GM12891 (cell line): ENCODE results near the gene VEGFB.

Experiments
- PAX5 ChIP-seq: IDR thresholded peaks from 2 replicates; pipeline ENCODE4 v1.6.1; 2011; ENCODE audit warnings: low read length, moderate library complexity, mild to moderate bottlenecking; ENCODE audit not compliant: insufficient read depth, severe bottlenecking
- POLR2A ChIP-seq: IDR thresholded peaks from 2 replicates; pipeline ENCODE4 v1.6.1; 2011; ENCODE audit warnings: low read depth, low read length, control low read depth
- POLR2AphosphoS5 ChIP-seq: IDR thresholded peaks from 2 replicates; pipeline ENCODE4 v1.6.1; 2011; ENCODE audit warnings: low read depth, low read length, control low read depth
- POU2F2 ChIP-seq: IDR thresholded peaks from 2 replicates; pipeline ENCODE4 v1.6.1; 2011; ENCODE audit warnings: low read depth, mild to moderate bottlenecking, control low read depth, low read length, moderate library complexity
- SPI1 ChIP-seq: IDR thresholded peaks from 2 replicates; pipeline ENCODE4 v1.6.1; 2011; ENCODE audit warnings: low read depth, low read length, control low read depth
- TAF1 ChIP-seq: IDR thresholded peaks from 2 replicates; pipeline ENCODE4 v1.6.1; 2011; ENCODE audit warnings: low read depth, low read length, control low read depth

DNA sequence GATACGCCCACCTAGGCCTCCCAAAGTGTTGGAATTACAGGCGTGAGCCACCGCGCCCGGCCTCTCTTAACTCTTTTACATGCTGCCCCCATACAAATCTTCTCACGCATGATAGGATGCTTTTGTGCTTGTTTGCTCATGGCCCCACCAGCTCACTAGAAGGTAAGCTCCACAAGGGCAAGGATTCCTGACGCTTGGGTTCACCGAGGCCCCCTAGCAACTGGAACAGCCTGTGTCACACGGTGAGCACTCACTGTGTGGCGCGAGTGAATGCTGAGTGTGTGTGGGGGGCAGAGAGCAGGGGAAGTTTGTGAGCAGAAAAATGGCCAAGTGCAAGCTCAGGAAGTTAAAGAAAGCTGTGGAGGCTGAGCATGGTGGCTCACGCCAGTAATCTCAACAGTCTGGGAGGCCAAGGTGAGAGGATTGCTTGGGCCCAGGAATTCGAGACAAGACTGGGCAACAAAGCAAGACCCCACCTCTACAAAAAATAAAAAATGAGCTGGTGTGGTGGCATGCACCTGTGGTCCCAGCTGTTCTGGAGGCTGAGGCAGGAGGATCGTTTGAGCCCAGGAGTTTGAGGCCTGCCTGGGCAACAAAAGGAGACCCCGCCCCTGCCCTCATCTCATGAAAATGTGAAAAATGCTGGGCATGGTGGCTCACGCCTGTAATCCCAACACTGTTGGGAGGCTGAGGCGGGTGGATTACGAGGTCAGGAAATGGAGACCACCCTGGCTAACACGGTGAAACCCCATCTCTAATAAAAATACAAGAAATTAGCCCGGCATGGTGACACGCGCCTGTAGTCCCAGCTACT is 47.8 kb downstream of the VEGFB start:
- TF ChIP-seq POLR2A (no peak), TAF1 (no peak), POLR2AphosphoS5 (no peak), SPI1 (no peak), POU2F2 (no peak), PAX5 (no peak)
